Measurements from ENCODE around the gene MRPL48.
"Not testable (repeated sequence)": the region's sequence is repeated elsewhere in the genome, so short reads cannot be mapped to it uniquely, and the experiment has no call there.

MRPL48 gene

DNA sequence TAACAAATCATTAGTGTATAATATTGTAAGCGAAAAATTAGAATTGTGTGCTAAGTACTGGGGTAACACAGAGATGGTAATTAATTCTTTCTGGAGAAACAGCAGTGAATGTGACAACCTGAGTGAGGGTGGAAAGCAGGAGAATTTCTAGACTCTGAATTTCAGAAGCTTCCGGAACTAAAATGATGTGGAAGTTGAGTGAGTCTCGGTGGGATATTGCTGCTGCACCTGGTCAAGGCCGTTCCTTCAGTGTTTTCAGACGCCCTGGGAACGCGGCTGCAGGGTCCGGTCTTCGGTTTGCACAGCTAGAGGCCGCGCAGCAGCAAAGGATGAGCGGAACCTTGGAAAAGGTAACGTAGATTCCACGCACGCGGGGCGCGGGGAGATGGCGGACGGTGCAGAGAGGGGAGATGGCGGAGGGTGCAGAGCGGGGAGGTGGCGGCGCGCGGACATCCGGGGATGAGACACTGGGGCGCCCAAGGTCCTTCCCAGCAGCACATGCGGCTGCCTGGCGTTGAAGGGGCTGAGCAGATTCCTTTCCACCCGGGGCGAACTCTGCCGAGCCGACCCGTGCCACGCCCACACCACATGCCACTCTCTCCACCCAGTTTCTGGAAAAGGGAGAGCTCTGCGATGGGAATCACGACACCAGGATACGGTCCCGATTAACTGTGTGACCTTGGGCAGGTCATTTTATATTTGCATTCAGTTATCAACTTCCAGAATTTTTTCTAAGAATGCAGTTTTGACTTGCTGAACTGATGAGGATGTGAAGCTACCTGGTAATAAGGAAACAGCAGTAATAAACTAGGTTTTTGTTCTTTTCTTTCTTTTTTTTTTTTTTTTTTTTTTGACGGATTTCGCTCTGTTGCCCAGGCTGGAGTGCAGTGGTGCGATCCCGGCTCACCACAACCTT, at the start of gene MRPL48:
Gene MRPL48, plus strand, starts transcription at position 232 of the 916 bp plus-strand sequence. Its CDS starts 98 bp downstream, at position 330.
- DNase-seq: peak; percentile 93

DNA sequence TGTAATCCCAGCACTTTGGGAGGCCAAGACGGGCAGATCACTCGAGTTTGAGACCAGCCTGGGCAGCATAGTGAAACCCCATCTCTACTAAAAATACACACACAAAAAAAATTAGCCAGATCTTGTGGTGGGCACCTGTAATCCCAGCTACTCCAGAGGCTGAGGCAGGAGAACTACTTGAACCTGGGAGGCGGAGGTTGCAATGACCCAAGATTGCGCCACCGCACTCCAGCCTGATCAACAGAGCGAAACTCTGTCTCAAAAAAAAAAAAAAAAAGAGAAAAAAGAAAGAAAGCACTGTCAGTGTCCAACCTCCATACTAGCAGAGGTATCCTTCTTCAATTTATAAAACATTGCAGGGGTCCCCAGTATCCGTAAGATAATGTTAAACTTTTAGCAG, 44.6 kb upstream of the MRPL48 start:
- DNase-seq: no peak

DNA sequence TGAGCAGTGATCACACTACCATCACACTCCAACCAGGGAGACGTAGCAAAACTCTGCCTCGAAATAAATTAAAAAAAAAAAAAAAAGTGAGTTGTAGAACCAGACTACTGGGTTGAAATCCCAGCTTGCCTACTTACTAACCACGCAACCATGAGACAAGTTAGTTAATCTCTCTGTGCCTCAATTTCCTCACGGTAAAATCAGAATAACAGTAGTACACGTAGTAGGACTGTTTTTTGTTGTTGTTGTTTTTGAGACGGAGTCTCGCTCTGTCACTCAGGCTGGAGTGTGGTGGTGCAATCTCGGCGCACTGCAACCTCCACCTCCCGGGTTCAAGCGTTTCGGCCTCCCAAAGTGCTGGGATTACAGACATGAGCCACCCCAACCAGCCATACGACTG, 41.0 kb upstream of the MRPL48 start:
- DNase-seq: no peak

DNA sequence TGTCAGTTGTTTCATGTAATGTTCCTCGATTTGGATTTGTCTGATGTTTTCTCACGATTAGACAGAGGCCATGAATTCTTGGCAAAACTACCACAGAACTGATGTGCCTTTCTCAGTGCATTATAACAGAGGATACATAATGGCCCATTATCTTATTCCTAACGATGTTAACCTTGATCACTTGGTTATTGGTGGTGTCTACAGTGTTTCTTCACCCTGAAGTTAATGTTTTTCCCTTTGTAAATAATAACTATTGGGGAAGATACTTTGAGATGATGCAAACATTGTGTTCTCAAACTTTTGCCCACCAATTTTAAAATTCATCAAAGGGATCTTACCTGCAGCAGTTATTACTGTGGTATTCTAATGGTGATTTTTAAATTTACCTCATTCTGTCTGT, 39.9 kb upstream of the MRPL48 start:
- no peak for DNase-seq

DNA sequence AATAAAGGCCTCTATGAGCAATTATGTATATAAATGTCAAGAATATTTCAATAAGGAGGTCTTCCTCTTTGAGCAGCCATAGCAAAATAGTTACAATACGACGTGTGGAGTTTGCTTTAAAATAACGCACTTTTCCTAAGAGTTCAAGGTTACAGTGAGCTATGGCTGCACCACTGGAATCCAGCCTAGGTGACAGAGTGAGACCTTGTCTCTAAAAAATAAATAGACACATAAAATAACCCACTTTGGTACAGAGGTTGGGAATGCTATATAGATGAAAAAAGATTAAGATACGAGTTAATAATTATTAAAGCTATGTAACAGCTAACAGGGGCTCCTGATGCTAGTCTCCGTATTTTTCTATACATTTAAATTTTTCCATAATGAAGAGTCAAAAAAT, 39.4 kb upstream of the MRPL48 start:
- DNase-seq: no peak

DNA sequence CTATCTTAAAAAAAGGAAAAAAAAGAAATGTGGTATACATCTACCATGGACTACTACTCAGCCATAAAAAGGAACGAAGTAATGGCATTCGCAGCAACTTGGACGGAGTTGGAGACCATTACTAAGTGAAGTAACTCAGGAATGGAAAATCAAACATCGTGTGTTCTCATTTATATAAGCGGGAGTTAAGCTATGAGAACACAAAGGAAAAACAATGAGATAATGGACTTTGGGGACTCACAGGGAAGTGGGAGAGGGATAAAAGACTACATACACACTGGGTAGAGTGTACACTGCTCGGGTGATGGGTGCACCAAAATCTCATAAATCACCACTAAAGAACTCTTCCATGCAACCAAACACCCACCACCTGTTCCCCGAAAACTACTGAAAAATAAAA, 38.6 kb upstream of the MRPL48 start:
- no peak for DNase-seq

DNA sequence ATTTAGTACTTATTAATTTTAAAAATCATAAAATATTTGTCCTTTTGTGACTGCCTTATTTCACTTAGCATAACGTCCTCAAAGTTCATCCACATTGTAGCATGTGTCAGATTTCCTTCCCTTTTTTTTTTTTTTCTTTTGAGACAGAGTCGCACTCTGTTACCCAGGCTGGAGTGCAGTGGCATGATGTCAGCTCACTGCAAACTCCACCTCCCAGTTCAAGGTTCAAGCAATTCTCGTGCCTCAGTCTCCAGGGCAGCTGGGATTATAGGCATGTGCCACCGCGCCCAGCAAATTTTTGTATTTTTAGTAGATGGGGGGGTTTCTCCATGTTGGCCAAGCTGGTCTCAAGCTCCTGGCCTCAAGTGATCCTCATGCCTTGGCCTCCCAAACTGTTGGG, 37.4 kb upstream of the MRPL48 start:
- DNase-seq: no peak

DNA sequence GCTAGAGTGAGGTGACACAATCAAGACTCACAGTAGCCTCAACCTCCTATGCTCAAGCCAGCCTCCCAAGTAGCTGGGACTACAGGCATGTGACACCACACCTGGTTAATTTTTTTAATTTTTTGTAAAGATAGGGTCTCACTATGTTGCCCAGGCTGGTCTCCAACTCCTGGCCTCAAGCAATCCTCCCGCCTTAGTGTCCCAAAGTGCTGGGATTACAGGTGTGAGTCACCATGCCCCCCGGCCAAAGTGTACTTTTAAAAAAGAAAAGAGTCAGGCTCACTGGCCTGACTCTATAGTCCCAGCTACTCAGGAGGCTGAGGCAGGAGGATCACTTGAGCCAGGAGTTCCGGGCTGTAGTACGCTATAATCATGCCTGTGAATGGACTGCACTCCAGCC, 36.8 kb upstream of the MRPL48 start:
- not testable (repeated sequence) for DNase-seq

DNA sequence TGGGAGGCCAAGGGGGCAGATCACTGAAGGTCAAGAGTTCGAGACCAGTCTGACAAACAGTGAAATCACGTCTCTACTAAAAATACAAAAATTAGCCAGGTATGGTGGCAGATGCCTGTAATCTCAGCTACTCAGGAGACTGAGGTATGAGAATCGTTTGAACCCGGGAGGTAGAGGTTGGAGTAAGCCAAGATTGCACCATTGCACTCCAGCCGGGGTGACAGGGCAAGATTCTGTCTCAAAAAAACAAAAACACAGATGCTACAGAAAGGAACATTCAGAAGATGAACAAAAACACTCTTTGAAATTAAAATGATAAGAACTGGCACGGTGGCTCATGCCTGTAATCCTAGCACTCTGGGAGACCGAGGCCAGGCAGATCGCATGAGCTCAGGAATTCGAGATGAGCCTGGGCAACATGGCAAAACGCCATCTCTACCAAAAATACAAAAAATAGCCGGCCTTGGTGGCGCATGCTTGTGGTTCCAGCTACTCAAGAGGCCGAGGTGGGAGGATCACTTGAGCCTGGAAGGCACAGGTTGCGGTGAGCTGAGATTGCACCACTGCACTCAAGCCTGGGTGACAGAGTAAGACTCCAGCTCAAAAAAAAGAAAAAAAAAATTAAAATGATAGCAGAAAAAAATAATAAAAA, 35.3 kb upstream of the MRPL48 start:
- no peak for DNase-seq

DNA sequence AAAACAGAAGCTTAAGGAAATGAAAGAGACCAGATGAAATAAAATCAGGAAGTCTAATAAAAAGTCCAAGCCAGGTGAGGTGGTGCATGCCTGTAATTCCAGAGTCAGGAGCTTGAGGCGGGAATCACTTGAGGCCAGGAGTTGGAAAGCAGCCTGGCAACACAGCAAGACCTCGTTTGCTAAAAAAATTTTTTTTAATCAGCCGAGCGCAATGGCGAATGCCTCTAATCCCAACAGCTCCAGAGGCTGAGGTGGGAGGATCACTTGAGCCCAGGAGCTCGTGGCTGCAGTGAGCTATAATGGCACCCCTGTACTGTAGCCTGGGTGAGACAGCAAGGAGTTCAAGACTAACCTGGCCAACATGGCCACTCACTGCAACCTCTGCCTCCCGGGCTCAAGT, 34.8 kb upstream of the MRPL48 start:
- no peak for DNase-seq

DNA sequence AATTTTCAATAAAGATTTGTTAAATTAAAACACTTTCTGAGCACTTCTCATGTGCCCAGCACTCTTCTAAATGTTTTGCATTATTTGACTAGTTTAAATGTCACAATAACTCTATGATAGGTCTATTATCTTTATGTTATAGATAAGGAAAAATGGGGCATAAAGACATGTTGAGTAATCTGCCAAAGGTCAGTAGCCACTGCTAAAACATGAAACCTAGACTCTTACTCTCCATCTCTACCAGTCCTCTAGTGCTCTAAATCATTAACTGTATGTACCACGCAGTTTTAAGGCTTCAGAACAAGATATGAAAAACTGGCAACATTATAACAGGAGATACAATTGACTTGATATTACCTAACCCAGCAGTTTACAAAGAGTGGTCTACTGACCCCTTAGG, 33.7 kb upstream of the MRPL48 start:
- no peak for DNase-seq

DNA sequence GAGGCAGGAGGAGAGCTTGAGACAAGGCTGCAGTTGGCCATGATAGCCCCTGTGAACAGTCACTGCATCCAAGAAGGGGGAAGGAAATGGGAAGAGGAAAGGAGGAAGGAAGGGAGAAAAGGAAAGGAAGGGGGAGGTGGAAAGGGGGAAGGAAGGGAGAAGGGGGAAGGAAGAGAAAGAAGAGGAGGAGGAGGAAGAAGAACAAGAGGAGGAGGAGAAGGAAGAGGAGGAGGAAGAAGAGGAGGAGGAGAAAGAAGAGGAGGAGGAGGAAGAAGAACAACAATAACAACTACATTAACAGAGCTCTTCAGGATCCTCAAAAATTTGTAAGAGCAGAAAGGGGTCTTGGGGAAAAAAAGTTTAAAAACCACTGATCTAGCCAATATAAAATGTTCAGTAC, 32.0 kb upstream of the MRPL48 start:
- DNase-seq: no peak

DNA sequence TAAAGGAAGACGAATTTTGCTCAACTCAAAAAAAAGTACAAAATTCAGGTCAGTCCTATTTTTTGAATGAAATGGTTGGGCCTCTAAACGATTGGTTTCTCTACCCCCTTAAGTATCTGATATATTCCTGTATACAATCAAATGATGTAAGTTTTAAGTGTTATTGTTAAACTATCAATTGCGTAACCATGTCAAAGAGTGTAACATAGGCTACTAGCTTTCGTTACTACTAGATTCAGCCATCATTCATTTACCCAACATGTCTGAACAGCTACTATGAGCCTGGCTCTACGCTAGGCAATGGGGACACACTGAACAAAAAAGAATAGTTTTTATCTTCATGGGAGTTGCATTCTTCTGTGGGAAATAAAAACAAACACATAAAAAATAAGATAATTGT, 30.1 kb upstream of the MRPL48 start:
- no peak for DNase-seq

DNA sequence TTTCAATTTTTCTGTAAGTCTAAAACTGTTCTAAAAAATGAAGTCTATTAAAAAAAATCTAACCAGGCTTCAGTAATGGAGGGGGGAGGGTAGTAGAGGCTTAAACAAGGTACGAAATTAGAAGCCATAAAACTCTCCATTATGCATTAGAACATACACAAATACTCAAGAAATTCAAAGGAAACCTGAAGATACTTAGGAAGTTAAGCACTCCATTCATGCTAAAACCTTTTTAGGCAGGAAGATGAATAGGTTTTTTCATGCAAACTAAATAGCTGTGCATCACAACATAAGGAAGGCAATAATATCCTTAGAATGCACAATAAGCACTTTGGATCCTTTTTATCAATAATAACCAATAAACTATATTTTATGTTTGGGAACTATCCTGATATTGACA, 29.2 kb upstream of the MRPL48 start:
- DNase-seq: no peak

DNA sequence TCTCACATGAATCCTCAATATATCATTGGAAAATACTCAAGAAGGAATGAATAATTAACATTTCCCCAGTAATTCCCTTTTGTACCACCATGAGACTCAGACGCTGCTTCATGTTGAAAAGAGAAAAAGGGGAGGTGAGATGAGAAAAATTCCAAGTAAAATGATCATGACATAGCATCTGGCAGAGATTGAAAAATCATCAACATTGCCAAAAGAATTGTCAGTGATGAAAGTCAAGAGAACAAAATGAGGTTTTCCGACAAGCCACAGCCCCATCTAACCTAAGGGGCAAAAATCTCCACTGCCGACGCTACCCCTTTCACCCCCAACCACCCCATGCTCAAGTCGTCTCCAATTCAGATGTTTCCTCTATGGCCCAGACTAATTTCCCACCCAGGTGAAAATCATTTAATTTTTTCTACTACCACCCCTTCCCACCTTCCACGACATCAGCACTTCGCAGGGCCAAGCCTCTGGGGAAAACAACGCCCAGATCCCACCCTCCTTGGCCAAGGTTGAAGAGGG, 28.0 kb upstream of the MRPL48 start:
- no peak for DNase-seq

DNA sequence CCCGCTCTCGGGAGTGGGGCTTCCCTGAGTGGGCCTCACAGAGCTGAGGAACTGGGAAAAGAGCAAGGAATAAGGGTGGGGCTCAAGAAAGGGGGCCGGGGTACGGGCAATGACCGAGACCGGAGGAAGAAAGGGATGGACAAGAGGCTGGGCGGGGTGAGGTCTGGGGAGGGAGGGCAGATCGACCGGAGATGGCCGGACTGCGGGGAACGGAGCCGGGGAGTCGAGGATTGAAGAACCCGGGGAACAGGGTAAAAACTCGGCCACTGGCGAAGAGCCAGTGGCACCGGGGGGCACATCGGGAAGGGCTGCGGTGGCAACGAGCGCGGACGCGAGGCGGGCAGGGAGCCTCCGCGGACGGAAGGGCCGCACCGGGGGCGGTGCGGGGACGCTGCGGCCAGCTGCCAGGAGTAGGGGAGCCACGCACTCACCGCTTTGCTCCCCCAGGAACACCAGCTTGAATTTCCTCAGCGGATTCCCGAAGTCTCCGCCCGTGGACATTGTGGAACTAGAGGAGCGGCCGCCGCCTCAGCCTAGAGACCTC, 27.5 kb upstream of the MRPL48 start:
- DNase-seq: peak; percentile 43

DNA sequence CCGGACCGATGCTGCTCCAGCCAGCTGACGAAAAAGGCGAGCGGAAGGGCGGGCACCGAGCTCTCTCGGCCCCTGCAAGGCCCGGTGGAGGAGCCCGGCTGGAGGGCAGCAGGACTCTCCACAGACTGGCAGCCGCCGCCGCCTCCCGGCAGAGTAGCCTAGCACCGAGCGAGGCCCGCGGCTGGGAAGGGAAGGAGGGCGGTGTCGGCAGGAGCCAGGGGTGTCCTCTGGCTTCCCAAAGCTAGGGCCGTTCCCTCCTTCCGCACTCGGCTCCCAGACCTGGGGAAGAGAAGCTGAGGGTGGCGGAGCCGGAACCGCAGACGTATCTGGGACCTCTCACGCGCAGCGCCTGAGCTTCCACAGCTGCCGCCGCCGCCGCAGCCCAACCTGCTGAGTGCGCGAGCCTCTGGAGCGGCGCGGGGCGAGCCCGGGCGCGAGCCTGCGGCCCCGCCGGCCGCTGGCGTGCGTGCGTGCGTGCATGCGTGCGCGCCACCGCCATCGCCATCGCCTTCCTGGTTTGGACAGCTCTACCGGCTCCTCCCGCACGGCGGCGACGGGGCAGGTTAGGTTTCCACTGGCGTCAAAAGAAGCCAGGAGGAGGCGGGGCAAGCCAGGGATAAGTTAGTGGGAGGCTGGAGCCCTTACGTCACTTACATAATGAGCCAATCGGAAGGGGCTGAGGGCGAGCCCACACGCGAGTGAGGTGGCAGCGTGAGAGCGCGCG, 26.8 kb upstream of the MRPL48 start, which contains the start of gene RAB6A:
Gene RAB6A, minus strand, starts transcription at position 396 of the 724 bp plus-strand sequence. CDS start 439 bp downstream, outside the sequence.
- peak; percentile 100 for DNase-seq

DNA sequence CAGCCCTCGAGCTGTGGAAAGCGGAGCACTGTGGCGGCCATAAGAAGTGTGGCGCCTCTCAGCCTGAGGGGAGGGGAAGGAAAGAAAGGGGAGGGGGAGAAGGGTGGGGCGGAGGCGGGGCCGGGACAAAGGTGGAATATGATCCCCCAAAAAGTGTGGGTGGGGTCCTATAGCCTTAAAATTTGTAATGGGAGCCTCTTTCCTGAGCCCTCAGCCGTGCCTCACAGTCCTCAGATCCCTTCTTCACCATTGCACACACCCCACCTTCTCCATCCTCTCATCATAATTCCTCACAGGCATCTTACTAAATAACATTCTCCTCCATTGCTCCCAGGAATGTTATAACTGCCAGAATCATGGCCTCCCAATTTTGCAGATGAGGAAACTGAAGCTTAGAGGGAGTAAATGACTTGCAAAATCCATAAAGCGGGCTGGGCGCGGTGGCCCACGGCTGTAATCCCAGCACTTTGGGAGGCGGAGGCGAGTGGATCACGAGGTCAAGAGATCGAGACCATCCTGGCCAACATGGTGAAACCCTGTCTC, 26.2 kb upstream of the MRPL48 start:
- DNase-seq: no peak

DNA sequence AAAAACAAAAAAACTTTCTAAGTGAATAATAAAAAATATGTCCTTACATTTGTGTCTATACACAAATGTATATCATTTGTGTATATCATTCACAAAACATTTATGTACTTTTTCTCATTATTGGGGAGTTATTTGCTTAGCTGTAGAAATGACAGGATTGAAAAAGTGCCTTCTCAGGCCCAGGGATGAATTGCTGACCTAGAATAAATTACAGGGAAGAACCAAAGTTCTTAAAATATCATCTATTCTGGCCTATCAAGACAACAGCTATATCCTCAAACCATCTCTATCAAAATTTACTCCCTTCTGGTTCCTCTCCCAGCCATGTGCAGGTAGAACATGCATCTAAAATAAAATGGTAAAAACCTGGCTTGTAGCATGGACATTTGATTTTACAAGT, 24.9 kb upstream of the MRPL48 start:
- no peak for DNase-seq

DNA sequence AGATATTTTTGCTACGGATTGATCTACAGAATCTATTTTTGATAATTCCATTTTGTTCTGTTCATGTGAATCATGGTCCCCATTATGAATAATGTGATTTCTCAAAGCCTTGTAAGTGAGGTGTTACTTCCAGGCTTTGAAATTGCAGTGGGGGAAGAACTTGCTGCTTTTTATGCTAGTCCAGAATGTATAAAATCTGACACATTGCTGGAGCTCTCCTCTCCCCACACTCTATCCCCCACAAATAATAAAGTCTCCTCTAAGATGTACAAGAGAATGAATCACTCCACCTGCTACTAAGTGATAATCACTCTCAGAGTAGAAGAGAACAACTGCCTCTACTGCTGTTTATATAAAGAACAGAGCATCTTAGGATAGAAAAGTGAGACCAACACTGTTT, 20.9 kb upstream of the MRPL48 start:
- DNase-seq: no peak

DNA sequence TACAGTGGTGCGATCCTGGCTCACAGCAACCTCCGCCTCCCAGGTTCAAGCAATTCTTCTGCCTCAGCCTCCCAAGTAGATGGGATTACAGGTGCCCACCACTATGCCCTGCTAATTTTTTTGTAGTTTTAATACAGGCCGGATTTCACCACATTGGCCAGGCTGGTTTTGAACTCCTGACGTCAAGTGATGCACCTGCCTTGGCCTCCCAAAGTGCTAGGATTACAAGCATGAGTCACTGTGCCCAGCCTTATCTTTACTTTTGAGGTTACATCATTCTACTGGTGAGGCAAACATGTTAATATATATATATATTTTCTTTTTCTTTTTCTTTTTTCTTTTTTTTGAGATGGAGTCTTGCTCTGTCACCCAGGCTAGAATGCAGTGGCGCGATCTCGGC, 16.9 kb upstream of the MRPL48 start:
- not testable (repeated sequence) for DNase-seq

DNA sequence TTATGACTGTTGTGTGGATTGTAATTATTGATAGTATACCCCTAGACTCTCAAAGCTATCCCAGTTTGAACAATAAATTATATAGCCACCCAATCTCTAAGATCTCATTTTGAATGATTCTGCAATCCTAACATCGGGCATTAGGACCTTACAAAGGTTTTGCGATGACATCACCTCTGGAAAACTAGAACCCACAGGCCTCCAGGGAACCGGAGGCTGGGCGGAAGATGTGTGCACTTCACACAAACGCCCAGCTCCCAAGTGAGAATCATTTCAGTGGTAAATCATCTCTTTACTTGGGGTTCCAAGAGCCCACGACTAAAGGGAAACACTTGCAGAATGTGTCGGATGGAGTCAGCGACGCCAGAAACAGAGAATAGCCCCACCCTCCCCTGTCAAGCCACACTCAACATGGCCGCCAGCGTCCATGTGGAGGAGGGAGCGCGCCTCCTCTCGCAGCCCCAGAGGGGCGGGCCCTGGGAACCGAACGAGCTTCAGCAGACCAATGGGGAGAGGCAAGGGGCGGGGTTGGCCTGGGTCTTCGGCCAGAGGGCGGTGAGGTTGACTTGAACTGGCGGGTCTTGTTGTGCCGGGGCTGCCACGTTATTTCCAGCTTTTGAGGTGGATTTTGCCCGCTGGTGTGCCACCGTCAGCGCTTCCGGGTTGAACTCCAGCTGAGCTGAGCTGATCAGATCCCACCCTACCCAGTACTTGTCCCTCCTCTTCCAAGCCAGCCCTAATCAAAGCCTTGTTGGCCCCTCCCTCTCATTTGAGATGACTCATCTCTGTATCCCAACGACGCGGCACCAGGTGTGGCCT, 8.4 kb upstream of the MRPL48 start:
- DNase-seq: peak; percentile 99
